NCI-H128 (cell line): Measurements from ENCODE around the gene ATXN1.
"Not testable (repeated sequence)": the region's sequence is repeated elsewhere in the genome, so short reads cannot be mapped to it uniquely, and the experiment has no call there.

Experiments used
- DNase-seq: peaks from one replicate; lab custom pipeline; 2025; ENCODE audit not compliant: unreplicated experiment; lab: John Stamatoyannopoulos, UW

The ATXN1 gene

GRCh38 chr6:16468991-16469615 is 292.2 kb downstream of the ATXN1 start:
- DNase-seq: no peak

DNA sequence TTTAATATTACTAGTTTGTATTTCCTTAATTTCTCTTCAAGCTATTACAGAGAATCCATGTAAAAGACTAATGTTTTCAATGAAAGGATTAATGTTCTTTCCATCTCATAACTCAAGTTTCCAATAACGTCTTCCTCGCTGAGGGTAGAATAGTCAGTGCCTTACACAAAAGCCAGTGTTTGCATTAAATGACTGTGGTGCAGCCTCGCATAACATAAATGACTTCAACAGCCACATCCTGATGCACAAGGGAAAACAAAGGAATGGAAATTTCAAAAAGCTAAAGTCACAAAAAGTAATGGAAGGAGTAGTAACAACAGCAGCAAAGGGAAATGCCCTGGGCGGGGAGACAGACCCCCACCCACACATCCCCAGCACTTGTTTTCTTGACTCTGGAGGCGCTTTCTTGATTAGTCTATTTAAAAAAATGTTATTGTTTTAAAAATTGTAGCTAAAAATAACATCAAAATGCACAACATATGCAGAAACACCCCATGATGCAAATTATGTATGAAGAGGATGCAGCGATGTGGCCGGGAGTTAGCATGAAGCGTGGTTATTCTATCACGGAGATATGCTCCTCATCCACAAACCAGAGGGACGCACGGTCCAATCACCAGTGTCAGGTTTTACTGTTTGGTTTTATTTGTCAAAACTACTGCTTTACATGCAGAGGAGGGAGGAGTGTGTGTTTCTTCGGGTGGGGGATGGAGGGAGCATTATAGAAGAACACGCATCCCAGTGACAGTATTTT is 294.3 kb downstream of the ATXN1 start:
- DNase-seq: no peak

DNA sequence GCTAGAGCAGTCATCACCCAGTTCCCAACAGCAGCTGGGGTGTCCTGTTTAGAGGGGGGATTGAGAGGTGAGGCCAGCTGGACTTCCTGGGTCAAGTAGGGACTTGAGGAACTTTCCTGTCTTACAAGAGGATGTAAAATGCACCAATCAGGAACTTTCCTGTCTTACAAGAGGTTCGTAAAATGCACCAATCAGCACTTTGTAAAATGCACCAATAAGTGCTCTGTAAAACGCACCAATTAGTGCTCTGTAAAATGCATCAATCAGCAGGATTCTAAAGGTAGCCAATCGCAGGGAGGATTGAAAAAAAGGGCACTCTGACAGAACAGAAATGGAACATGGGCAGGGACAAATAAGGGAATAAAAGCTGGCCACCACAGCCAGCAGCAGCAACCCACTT is 297.2 kb downstream of the ATXN1 start:
- DNase-seq: no peak

GRCh38 chr6:16463246-16463645 is 298.0 kb downstream of the ATXN1 start:
- DNase-seq: not testable (repeated sequence)

DNA sequence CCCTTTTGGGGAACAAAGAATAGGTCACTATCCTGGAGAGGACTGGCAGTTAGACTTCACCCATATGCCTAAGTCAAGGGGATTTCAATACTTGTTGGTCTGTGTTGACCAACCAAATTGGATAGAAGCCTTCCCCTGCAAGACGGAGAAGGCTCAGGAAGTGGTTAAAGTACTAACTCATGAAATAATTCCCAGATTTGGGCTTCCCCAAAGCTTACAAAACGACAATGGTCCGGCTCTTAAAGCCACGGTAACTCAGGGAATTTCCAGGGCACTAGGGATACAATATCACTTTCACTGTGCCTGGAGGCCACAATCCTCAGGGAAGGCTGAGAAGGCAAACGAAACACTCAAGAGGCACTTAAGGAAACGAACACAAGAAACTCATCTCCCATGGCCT is 299.8 kb downstream of the ATXN1 start:
- DNase-seq: no peak

GRCh38 chr6:16459472-16459871 is 301.8 kb downstream of the ATXN1 start:
- DNase-seq: not testable (repeated sequence)

- no peak for DNase-seq
These were observed 308.9 kb downstream of the ATXN1 start for GRCh38 chr6:16452348-16452747.

DNA sequence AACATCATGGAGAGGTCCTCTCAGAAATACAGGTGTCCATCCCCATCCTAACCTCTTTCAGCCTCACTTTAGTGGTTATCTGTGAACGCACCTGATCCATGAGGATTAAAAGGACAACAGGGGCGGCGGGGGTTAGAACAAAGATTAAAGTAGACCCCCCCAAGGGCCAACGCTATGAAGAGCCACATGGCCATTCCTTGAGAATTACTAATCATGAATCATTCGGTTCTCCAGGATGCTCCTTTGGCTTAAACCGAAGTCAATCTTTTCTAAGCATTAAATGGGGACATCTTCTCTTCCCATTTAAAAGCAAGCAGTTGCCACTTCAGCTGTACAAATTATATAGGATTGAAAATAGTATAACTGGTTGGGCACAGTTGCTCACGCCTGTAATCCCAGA is 310.4 kb downstream of the ATXN1 start:
- DNase-seq: no peak

DNA sequence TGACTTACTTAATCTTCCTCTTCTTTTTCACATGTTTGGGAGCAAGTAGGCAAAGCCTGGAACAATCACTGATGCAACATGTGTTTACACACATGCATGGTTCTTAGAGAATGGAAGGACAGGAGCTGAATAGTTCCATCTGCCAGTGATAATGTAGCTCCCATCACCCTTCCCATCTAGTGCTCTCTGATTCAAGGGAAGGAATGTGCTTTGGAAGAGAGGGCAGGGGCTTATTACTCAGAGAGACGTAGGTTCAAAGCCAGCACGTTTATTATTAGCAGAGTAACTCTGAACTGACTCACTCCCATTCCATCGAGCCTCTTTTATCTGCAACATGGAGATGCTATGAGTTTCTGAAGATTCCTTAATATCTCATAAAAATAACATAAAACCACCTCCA is 311.0 kb downstream of the ATXN1 start:
- no peak for DNase-seq

GRCh38 chr6:16446273-16446672 is 315.0 kb downstream of the ATXN1 start:
- DNase-seq: no peak

GRCh38 chr6:16442031-16442430 is 319.2 kb downstream of the ATXN1 start:
- no peak for DNase-seq

GRCh38 chr6:16441262-16441661 is 320.0 kb downstream of the ATXN1 start:
- DNase-seq: no peak

DNA sequence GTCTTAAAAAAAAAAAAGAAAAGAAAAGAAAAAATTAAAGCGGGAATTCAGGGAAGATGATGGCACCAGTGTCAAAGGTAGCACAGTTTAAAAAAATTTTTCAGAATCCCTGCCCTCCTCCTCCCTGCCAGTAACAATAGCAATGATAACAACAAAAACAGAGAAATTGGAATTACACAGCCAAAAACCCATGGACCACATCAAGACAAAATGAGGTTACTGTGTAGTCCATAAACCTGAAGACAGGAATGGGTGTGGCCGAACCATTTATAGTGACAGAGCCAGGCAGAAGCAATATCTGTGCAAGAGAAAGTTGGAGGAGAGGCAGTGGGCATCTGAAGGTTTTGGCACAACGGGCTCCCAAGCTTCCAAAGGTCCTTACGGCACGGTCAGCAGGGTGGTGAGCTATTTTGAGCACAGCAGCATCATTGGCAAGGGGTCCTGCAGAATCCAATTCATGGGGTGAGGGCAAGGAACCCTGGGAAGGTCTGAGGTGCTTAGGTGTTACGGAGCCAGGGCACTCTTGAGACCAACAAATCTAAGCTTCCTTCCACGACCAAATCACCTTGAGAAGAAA is 320.5 kb downstream of the ATXN1 start:
- DNase-seq: no peak

GRCh38 chr6:16438718-16439591 is 322.3 kb downstream of the ATXN1 start:
- no peak for DNase-seq

DNA sequence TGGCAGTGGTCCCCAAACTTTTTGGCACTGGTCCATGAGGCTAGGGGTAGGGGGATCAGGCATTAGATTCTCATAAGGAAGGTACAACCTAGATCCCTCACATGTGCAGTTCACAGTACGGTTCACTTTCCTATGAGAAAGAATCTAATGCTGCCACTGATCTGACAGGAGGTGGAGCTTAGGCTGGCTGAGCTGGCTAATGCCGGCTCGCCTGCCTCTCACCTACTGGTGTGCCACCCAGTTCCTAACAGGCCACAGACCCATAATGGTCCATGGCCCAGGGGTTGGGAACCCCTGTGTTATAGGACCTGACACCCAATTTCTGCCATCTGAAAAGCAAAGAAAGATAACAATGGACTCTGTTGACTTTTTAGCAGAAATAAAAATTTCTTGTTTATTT is 323.3 kb downstream of the ATXN1 start:
- DNase-seq: no peak

GRCh38 chr6:16437095-16437494 is 324.2 kb downstream of the ATXN1 start:
- no peak for DNase-seq

- DNase-seq: no peak
These were observed 324.7 kb downstream of the ATXN1 start for GRCh38 chr6:16436550-16436949.

DNA sequence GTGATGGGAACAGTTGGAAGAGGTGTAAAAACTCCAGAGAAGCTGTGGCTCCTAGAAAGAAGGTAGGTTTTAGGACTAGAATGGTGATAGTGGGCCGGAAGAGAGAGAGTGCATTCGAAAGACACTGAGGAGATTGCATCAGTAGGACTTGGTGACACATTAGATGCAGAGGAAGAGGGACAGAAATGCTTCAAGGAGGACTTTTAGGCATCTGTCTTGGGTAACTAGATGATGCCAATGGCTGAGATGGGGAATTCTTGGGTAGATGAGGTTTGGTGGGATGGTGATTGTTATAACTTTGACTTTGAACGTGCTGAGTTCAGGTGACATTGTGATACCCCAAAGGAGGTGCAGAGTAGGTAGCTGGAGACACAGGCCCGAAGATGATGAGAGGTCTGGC is 326.4 kb downstream of the ATXN1 start:
- DNase-seq: no peak

DNA sequence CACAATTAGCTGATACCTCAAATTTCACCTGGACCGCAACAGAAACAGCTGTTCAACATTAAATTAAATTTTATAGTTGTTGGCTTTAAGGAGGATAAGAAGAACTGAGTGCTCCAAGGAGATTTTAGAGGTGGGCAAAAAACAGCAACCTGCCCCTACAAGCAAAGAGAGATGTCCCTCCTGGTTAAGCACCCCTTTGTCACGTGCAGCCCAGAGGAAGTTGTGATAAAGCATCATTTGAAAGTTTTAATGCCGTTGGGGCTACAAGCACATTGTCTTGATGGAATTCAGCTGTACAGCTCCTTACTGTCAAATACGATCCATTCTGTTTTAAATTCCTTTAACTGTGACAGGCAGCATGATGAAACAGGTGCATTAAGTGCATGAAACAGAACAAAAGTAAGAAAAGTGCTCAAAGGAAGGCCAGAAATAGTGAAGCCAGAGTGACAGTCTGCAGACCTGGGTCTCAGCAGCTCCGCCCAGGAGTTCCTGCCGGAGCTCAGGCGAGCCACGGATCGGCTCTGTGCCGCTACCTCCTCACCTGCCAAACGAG is 327.8 kb downstream of the ATXN1 start:
- DNase-seq: no peak

- DNase-seq: no peak
These were observed 328.9 kb downstream of the ATXN1 start for GRCh38 chr6:16432075-16433032.
